Measurements from ENCODE around the gene DTNB. TPM values are rescaled to one million over a fixed set of nuclear protein-coding genes. Genes with fewer than 3 reads are reported as not detected.

The DTNB gene
- polyA plus RNA-seq, 1 of the 3 experiments (the other 2 are of a cell fraction), result 15.3 TPM

DNA sequence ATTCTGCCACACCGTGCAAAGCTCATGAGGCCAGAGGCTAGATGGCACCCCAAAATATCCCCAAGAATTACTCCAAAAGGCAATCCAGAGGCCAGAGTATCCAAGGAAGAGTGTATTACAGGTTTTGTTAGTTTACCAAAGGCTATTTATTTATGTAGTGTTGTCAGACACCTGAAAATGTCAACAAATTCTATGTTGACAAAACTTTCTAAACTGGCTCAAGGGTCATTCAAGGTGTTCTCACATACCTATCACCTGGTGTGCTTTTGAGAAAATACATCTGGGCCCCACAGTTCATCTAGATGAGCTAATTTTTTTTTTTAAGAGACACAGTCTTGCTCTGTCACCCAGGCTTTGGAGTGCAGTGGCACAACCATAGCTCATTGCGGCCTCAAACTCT lies 12.4 kb upstream of the DTNB start:
- Histone ChIP-seq H4K20me1 (ENCODE audit: insufficient read depth) (no peaks in the 10 kb centered on the region), H3K9me3 (no peaks in the 10 kb centered on the region), H3K4me1 (ENCODE audit: control insufficient read depth in 1 of 2, insufficient read depth in 2 of 2, low read depth in 1 of 2, low read length in 1 of 2) (no peaks in the 10 kb centered on the region; a peak in 1 of 4 replicates), H3K27ac (ENCODE audit: low read depth in 2 of 2, low read length in 1 of 2) (no peak overlapping the region), H3K79me2 (ENCODE audit: insufficient read depth) (no peaks in the 10 kb centered on the region), H3K4me2 (no peak overlapping the region), H2AFZ (ENCODE audit: low read depth) (no peak overlapping the region), H3K27me3 (ENCODE audit: insufficient read depth) (no peaks in the 10 kb centered on the region), H3K9ac (no peak overlapping the region), H3K36me3 (replicated peaks in 1 of 2; ENCODE audit: control insufficient read depth in 1 of 2, insufficient read depth in 2 of 2, low read length in 1 of 2) (no peaks in the 10 kb centered on the region), H3K9me2 (no peaks in the 10 kb centered on the region), H3K4me3 (ENCODE audit: low read depth in 2 of 2, low read length in 1 of 2) (no peak overlapping the region), H3F3A (replicated peaks; ENCODE audit: insufficient read depth) (no peaks in the 10 kb centered on the region)
- ChIA-PET CTCF (interaction anchor here (1.3 to 8.4 kb wide), 3 partner anchors 10 to 78 kb away, joined by 4 to 101 read pairs (median 5); no protein-coding TSS in a partner anchor), POLR2A (interaction anchor here (1.0 kb wide), 1 partner anchor 13 kb away, joined by 3 read pairs; no protein-coding TSS in a partner anchor)
- DNase-seq, result no peak
- 81% methylated on average over 2 of the region's 2 CpGs for WGBS (ENCODE audit: low lambda C conversion rate)
- TF ChIP-seq RAD21 (IDR thresholded peaks at IDR 0.05; ENCODE audit: low read length) (no peak), TEAD4 (IDR thresholded peaks at IDR 0.05; ENCODE audit: borderline replicate concordance, insufficient read depth) (no peak), GABPA (IDR thresholded peaks at IDR 0.05; ENCODE audit: low read depth) (no peak), FOXM1 (IDR thresholded peaks at IDR 0.05; ENCODE audit: low read depth) (no peak), MXI1 (IDR thresholded peaks at IDR 0.05; ENCODE audit: low read depth, low read length) (no peak)
- TF ChIP-seq, protein P1, sequence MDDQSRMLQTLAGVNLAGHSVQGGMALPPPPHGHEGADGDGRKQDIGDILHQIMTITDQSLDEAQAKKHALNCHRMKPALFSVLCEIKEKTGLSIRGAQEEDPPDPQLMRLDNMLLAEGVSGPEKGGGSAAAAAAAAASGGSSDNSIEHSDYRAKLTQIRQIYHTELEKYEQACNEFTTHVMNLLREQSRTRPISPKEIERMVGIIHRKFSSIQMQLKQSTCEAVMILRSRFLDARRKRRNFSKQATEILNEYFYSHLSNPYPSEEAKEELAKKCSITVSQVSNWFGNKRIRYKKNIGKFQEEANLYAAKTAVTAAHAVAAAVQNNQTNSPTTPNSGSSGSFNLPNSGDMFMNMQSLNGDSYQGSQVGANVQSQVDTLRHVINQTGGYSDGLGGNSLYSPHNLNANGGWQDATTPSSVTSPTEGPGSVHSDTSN (IDR thresholded peaks at IDR 0.05), result no peak
- TF ChIP-seq, protein P2, sequence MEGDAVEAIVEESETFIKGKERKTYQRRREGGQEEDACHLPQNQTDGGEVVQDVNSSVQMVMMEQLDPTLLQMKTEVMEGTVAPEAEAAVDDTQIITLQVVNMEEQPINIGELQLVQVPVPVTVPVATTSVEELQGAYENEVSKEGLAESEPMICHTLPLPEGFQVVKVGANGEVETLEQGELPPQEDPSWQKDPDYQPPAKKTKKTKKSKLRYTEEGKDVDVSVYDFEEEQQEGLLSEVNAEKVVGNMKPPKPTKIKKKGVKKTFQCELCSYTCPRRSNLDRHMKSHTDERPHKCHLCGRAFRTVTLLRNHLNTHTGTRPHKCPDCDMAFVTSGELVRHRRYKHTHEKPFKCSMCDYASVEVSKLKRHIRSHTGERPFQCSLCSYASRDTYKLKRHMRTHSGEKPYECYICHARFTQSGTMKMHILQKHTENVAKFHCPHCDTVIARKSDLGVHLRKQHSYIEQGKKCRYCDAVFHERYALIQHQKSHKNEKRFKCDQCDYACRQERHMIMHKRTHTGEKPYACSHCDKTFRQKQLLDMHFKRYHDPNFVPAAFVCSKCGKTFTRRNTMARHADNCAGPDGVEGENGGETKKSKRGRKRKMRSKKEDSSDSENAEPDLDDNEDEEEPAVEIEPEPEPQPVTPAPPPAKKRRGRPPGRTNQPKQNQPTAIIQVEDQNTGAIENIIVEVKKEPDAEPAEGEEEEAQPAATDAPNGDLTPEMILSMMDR (IDR thresholded peaks at IDR 0.05), result no peak

DNA sequence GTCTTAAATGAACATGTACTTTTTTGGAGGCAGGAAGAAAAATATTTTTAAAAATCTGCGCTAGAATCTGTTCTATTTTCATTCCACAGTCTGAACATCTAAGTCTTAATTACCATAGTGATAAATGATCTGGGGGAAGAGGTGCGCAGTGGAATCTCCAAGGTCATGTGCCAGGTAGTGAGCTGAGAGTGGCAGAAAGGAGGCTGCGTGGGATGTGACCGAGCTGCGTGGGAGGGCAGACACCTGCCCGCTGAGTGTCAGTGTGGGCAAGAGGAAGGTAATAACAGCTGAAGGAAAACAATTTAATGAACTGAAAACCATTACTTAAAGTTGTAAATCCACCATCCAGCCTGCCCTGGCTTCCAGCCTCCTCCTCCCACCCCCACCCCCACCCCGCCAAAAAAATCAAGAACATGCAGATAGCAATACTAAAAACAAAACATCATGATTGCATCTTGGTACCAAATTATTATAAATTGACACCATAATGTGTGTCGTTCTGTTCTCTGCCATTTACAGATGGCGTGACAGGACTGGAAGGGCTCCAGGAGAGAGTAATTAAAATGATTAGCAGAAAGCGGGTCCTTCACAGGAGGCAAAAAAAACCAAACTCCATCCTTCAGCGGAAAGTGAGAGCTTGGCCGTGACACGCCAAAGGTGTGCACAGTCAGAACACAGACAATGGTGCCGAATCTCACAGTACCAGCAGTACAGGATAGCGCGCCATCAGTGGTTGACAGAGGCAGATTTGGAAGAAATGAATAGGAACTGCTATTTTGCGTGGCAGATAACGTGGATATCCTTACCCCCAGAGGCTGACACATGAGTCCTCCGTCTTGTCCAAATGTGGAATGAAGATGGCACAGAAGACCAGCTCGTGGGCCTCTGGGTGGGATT lies 11.4 kb upstream of the DTNB start:
- H3K9ac ChIP-seq, result no peak overlapping the region
- 77% methylated on average over 20 of the region's 20 CpGs for WGBS (ENCODE audit: low lambda C conversion rate)
- TF ChIP-seq EZH2phosphoT487 (IDR thresholded peaks at IDR 0.05; ENCODE audit: borderline replicate concordance, low read depth) (no peak), NRF1 (IDR thresholded peaks at IDR 0.05; ENCODE audit: low read depth, low read length) (no peak), TAF1 (IDR thresholded peaks at IDR 0.05; ENCODE audit: borderline replicate concordance, low read depth, low read length) (no peak), MXI1 (IDR thresholded peaks at IDR 0.05; ENCODE audit: low read depth, low read length) (no peak), CHD2 (IDR thresholded peaks at IDR 0.05; ENCODE audit: low read length, partially characterized antibody) (no peak), EP300 (IDR thresholded peaks at IDR 0.05; ENCODE audit: borderline replicate concordance in 1 of 2, low read depth in 1 of 2, low read length in 1 of 2) (no peak), GABPA (IDR thresholded peaks at IDR 0.05; ENCODE audit: low read depth) (no peak), RFX5 (IDR thresholded peaks at IDR 0.05; ENCODE audit: low read length) (no peak), NFIC (IDR thresholded peaks at IDR 0.05; ENCODE audit: borderline replicate concordance) (no peak)
- TF ChIP-seq, protein P3, sequence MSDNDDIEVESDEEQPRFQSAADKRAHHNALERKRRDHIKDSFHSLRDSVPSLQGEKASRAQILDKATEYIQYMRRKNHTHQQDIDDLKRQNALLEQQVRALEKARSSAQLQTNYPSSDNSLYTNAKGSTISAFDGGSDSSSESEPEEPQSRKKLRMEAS (IDR thresholded peaks at IDR 0.05; ENCODE audit: low read depth), result no peak
- TF ChIP-seq, protein P4, sequence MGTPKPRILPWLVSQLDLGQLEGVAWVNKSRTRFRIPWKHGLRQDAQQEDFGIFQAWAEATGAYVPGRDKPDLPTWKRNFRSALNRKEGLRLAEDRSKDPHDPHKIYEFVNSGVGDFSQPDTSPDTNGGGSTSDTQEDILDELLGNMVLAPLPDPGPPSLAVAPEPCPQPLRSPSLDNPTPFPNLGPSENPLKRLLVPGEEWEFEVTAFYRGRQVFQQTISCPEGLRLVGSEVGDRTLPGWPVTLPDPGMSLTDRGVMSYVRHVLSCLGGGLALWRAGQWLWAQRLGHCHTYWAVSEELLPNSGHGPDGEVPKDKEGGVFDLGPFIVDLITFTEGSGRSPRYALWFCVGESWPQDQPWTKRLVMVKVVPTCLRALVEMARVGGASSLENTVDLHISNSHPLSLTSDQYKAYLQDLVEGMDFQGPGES (IDR thresholded peaks at IDR 0.05; ENCODE audit: low read depth, low read length), result no peak
- TF ChIP-seq, protein P5, sequence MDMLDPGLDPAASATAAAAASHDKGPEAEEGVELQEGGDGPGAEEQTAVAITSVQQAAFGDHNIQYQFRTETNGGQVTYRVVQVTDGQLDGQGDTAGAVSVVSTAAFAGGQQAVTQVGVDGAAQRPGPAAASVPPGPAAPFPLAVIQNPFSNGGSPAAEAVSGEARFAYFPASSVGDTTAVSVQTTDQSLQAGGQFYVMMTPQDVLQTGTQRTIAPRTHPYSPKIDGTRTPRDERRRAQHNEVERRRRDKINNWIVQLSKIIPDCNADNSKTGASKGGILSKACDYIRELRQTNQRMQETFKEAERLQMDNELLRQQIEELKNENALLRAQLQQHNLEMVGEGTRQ (IDR thresholded peaks at IDR 0.05; ENCODE audit: borderline replicate concordance, low read depth, low read length), result no peak
- TF ChIP-seq, protein P1 (IDR thresholded peaks at IDR 0.05), result no peak

More for the DNA sequence above, 11.4 kb upstream of the DTNB start:
- Histone ChIP-seq H3K4me3 (ENCODE audit: low read depth in 2 of 2, low read length in 1 of 2) (no peak overlapping the region), H3K27me3 (ENCODE audit: insufficient read depth) (no peaks in the 10 kb centered on the region), H3K79me2 (ENCODE audit: insufficient read depth) (no peaks in the 10 kb centered on the region), H3K9me3 (no peaks in the 10 kb centered on the region), H3K36me3 (replicated peaks in 1 of 2; ENCODE audit: control insufficient read depth in 1 of 2, insufficient read depth in 2 of 2, low read length in 1 of 2) (no peaks in the 10 kb centered on the region), H2AFZ (ENCODE audit: low read depth) (no peak overlapping the region), H4K20me1 (ENCODE audit: insufficient read depth) (no peaks in the 10 kb centered on the region), H3F3A (replicated peaks; ENCODE audit: insufficient read depth) (no peaks in the 10 kb centered on the region), H3K4me2 (no peak overlapping the region), H3K9me2 (no peaks in the 10 kb centered on the region), H3K4me1 (ENCODE audit: control insufficient read depth in 1 of 2, insufficient read depth in 2 of 2, low read depth in 1 of 2, low read length in 1 of 2) (no peaks in the 10 kb centered on the region; a peak in 1 of 4 replicates), H3K27ac (ENCODE audit: low read depth in 2 of 2, low read length in 1 of 2) (no peak overlapping the region)
- DNase-seq, result no peak
- ChIA-PET CTCF (interaction anchor here (1.3 to 8.4 kb wide), 3 partner anchors 9 to 78 kb away, joined by 4 to 101 read pairs (median 5); no protein-coding TSS in a partner anchor), POLR2A (interaction anchor here (1.0 kb wide), 1 partner anchor 12 kb away, joined by 3 read pairs; no protein-coding TSS in a partner anchor)

Measured in SK-N-SH (cell line).